AG20443 (cell line): ENCODE results near the gene AP1AR.
A peak's percentile ranks its signal among the peaks of the same experiment; 100 is the strongest.

ENCODE experiments used
- DNase-seq: peaks from one replicate; pipeline ENCODE4 v3.0.0; 2012; ENCODE audit warnings: low spot score, mixed read lengths

The AP1AR gene

DNA sequence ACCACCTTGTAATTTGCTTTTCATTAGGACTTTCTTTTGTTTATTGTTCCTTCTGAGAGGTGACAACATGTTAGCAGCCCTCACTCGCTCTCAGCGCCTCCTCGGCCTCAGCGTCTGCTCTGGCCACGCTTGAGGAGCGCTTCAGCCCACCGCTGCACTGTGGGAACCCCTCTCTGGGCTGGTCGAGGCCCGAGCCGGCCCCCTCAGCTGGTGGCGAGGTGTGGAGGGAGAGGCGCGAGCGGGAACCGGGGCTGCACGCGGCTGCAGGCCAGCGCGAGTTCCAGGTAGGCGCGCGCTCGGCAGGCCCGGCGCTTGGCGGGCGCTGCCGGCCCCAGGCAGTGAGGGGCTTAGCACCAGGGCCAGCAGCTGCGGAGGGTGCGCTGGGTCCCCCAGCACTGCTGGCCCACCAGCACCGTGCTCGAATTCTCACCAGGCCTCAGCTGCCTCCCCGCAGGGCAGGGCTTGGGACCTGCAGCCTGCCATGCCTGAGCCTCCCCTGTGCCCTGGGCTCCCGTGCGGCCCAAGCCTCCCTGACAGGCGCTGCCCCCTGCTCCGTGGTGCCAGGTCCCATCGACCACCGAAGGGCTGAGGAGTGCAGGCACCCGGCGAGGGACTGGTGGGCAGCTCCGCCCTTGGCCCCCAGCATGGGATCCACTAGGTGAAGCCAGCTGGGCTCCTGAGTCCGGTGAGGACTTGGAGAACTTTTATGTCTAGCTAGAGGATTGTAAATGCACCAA lies 9.2 kb upstream of the AP1AR start:
- DNase-seq = no peak

DNA sequence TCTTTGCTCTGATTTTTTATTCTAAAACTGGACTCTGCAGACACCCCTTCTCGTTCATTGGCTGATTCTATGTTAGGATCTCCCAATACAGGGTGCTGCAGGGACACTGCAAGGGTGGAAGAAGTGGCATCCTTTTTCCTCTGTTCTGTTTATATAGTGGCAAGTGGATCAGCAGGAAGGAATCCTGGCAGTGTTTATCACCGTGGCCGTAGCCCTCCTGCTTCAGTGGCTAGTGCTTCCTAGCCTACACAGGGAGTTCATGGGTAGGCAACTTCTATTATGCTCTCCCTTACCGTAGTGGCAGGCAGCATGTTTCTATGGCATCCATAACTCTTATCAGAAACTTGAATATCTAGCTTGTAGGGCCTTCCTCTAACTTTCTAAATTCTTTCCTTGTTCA lies 6.4 kb upstream of the AP1AR start:
- DNase-seq = no peak

DNA sequence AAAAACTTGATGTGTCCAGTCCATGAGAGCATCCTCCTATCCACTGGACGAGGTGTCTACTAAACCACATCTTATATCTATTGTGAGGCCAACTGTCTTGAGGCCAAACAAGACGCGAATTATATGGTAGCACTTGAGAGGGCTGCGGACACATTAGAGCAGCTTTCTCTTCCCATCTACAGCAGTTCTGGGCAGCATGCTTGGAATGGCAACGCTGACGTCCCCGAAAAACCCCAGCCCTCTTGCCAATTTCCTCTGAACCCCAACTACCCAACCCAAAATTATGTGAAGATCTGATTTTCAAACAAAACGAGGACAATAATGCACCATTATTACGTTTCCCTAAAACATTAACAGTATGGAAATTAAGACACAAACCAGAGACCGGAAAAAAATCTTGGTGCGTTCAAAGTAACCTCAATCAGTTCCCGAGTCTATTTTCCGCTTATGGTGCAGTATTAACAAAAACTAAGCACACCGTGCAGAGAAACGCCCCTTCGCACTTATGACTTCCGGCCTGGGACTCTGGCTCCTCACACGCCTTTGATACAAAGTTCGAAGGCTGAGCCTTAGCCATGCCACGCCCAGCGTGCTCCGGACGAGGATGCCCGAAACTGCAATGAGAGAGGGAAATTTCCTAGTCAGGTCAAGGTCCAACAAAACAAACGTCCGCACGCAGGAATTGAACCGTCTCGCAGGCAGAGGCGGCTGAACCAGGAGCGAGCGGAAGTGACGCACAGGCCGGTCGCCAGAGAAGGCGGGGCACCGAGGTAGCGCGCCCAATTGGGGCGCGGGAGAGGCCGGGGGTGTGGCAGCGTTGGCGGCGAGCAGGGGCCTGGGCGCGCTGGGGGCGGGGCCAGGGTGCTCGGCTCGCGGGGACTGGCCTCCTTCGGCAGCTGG lies 458 bp upstream of the AP1AR start:
- peak; percentile 99 for DNase-seq

DNA sequence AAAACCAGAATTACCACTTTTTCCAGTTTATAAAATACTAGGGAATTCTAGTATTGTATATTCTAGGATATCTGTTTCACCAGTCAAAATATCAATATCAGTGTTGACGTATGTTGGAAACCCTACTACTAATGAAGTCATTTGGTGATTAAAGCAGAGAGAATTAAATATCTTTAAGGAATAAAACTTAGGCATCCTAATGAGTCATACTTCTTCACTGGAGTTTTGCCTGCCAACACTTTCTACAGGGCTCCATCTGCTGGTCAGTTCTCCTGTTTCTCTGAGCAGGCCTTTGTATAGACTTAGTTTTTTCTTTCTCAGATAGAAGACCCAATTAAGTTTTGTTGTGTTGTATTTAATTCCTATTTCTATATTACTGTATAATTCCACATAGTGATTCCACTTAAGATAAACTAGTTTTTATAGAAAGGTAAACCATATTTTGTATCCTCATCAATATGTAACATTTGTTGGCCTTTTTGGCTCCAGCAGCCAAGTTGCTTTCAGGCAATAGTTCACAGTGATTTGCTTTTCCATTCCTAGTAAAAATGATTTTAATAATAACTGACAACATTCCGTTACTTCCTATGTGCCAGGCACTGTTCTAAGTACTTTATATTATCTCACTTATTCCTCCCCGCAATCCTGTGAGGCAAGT lies 3.5 kb downstream of the AP1AR start:
- DNase-seq = peak; percentile 78

DNA sequence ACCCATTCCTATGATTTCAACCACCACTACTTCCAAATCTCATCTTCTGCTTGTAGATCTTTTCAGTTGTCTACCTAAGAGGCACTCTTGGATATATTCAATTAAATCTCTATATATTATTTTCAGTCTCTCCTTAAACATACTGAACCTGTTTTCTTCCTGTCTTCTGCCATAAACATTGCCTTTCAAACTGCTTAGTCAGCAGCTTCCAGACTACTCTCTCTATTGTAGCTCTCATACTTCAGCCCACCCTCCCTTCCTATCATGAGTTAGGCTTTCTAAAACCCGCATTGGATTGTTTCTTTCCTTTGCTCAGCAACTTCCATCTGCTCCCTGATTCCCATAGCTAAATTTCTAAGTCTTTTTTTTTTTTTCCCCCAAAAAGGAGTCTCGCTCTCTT lies 4.5 kb downstream of the AP1AR start:
- DNase-seq = no peak

DNA sequence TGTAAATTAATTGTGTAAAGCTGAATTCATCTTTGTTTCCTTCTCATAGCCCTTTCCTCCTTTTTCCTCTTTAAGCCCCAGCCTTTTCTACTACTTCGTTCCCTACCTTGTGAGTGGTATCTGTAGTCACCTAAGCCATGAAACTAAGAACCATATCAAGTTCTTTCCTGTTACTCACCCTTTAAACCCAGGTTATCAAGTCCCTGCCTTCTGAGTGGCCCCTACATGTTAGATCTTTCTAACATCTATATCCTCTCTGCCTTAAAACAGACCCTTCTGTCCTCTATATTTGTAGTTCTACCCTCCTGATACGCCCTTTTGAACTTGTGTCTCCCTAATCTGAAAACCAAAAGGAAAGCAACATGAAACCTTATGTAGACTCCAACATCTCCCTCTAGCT lies 7.2 kb downstream of the AP1AR start:
- DNase-seq = no peak

DNA sequence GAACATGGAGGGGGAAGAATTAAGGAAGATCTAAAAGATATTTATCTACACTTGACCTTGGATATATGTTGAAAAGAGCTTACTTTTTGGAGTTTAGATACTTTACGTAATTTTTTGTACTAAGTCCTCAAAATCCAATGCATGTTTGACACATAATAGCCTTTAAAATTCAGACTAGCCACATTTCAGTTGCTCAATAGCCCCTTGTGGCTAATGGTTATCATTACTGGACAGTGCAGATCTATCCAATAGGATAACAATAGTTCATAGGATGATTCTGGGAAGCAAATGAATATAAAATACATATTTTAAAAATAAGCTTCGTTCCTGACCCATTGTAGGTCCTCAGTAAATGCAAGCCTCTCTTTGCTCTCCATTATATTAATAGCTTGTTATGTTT lies 13.8 kb downstream of the AP1AR start:
- DNase-seq = peak; percentile 9

DNA sequence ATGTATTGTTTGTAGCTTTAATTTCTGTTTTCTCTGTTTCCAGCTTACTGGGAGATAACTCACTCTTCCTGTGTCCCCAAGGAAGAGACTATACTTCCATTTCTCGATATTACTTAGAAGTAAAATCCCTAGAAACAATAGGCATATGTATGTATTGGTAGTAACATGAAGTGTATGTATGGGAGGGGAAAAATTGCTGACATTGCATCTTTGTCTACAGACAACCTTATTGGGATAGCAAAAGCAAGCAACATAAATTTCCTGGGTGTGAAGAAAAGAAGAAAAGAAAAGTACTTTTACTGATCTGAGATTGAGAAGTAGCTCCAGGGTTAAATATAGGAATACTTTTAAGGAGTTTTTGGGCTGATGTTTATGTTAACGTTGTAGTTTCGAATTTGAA lies 15.4 kb downstream of the AP1AR start:
- DNase-seq = no peak

DNA sequence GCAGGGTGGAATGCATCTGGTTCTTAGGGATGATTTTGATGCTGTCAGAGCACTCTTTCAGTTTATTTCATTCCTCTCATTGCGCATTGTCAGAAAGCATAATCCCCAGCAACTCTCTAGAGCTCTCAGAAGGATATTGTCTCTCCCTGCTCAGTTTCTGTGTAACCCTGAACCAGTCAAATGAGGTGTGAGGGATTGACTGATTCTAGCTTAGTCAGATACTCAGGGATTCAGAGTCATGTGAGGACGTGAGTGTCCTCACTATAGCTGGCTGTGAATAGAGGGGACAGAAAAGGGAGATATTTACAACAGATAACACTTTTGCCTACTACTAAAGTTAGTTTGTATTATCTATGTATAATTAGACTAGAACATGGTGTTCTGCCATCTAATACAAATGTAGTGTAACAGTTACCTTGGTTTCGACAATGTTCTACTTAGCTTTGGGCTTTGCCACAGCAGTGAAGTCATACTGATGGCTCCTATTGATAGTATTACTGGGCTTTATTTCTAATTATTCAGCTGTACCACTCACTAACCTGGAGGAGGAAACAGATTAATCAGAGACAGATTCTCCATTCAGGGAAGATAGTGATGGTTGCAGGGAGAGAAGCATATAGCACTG lies 19.5 kb downstream of the AP1AR start:
- DNase-seq = no peak

DNA sequence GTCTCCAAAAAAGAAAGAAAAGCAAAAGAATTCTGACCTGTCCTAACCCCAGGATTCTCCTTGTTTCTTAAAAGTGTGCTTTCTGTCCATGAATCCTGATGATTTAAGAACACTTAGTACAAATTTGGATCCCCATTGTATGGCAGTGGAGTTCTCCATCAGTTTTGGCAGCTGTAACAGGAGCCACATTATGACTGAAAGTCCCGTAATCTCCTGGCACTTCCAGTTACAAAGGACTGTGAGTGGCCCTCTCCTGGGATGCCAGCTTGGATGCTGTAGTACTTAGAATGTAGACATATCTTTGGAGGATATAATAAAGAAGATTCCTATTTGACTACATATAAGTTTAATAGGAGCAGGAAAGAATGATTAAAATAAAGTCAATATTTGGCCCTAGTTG lies 20.6 kb downstream of the AP1AR start:
- DNase-seq = no peak

DNA sequence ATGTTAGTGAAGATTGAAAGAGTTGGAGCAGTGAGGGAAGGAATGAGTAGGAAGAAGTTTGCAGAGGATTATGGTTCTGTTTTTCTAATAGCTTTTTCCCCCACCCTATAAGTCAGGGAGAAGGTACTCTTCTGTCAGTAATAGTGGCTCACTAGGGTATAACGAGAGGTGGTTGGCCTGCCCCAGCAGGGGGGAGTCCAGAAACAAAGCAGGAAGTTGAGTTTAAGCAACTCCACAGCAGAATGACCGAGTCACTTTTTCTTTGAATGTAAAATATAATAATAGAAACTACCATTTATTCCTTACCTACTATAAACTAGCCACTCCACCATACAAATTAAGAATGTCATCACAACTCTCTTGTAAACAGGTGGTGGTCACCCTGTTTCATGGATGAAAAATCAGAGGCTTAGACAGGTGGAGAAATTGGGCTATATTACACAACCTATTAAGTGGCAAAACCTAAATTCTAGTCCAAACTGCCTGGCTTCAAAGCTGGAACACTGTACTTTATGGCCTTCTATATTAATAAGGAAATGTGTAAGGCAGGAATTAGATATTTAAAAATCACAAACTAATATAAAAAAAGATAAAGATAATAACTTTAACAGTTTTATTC lies 21.9 kb downstream of the AP1AR start:
- DNase-seq = no peak

DNA sequence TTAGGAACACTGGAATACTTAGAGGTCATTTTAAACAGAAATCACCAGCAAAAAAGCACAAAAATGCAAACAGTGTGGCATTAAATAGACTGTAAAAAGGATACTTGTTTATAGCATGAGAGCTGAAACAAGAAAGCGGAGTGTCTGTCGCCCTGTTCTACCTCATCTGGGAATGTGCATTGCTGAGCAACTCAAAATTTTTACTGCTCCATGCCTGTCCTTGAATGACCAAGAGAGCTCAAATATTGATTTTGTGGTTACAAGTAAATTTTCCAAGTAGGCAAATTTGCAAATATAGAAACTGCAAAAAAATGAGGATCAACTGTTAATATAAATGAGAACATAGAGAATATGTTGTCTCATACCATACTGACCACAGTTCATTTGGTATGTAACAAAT lies 25.5 kb downstream of the AP1AR start:
- DNase-seq = no peak

DNA sequence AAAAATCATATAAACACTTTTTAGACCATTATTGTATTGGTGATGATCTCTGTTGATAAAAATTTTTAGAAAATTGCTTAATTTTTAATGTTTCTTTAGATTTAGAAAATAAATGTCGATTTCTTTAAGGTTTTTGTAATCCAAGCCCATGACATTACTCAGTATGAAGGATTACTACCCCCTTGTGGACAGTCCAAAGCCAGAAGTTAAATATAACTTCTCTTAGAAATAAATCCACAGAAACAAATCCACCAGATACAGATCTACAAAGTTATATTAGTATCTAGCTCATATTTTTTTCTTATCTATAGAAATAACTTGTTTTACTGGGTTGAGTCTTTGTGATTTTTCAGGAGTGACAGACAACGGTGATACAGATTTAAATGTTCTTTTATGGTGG lies 35.2 kb downstream of the AP1AR start:
- peak; percentile 18 for DNase-seq

DNA sequence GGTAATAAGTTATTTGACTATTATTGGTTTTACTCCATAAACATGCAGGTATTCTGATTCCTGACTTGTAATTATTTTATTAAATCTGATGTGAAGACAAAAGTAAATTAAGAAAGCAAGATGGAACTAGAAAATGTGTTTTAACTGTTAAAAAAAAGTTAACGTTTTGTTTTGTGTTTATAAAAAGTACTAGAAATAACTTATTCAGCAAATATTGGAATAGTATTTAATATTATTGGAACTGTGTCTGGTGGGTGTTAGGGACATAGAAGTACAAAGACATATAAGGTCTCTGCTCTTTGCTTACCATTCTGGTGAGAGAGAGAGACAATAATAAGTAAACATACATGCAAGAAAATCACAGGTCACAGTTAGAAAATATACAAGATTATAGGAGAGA lies 38.5 kb downstream of the AP1AR start:
- DNase-seq = no peak

DNA sequence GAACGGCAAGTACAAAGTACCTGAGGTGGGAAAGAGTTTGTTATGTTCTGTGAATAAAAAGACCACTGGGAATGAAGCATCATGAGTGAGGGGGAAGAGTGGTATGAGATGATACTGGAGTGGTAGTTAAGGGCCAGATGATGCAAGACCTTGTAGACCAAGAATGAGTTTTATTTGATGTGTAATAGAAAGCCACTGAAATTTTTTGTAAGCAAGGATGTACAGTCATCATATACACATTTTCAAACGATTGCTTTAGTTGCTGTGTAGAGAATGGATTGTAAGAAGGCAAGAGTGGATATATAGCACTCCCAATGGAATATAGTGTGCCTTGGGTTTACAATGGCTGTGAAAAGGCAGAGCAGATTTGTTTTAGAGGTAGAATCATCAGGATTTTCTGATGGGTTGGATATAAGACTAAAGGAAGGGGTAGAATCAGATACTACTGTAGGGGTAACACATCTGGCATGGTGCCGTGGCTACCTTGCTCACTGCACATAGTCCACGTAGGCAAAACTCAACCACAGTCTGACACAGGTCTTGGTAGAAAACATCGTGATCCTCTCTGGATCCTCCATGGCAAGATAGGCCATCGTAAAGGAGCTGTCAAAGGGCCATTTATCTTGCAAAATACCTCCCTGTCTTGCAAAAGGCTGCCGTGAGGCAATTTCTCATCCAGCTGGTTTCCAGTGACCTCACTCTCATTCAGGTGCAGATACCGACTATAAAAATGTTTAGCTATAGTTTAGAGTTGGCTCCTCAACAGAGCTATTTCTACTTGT lies 39.2 kb downstream of the AP1AR start:
- DNase-seq = peak; percentile 13

DNA sequence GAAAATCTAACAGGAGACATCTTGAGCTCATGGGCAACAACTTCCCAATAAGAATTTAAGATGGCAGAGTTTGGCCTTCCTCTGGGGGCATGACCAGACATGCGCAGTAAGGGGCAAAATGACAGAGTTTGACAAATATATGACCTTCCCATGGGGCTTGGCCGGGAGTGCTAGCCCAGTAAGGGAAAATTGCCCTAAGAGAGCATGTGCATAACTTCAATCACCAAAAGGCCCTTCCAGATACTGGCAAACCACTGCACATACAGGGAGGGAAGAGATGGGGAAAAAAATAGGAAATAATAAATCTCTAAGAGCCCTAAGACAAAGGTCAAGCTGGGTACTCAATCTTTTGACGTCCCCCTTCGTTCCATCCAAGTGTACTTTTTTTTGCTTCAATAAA lies 40.7 kb downstream of the AP1AR start:
- DNase-seq = no peak

DNA sequence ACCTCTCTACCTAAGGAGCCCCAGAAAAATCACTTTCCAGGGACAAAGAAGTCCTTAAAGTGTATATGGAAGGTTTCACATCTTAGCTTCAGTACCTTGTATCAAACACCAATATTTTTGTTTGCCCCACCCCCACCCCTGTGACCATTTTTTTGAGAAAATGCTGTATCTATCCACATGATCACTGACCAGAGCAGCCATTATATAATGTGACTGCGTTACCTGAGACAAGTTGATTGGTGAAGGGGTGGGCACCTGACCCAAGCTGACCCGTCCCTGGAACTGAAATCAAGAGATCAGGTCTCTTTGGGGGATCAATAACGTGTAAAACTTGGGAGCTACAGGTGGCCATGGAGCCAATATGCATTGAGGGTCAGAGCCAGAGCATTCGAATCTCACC lies 43.4 kb downstream of the AP1AR start:
- DNase-seq = no peak

DNA sequence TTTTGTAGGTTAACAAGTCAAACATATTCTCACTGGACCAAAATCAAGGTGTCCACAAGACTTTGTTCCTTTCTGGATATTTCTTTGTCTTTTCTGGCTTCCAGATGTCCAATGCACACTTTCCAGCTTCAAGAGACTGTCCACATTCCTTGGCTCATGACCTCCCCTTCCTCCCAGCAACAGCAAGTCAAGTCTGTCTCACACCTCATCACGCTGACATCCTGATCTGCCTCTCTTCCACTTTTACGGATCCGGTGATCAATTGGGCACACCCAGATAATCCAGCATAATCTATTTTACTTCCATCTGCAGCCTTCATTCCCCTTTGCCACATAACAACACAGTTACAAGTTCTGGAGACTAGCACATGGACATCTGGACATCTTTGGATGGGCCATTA lies 44.5 kb downstream of the AP1AR start:
- DNase-seq = no peak

DNA sequence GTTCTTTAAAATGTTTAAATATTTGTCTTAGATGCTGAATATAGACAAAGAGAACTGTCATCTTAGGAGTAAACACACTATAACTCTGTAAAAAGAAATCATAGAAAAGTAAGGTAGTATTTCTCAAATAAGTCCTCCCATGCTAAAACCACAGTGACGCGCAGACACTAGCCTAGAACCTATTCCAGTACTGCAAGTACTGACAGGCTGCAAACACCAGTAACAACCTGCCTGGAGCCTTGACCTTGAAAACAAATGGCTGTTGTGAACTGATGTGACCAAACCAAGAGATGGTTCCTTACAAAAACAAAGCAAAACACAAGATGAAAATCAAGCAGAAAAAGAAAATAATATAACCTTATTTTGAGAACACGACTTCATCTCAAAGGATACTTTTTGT lies 45.6 kb downstream of the AP1AR start:
- no peak for DNase-seq

DNA sequence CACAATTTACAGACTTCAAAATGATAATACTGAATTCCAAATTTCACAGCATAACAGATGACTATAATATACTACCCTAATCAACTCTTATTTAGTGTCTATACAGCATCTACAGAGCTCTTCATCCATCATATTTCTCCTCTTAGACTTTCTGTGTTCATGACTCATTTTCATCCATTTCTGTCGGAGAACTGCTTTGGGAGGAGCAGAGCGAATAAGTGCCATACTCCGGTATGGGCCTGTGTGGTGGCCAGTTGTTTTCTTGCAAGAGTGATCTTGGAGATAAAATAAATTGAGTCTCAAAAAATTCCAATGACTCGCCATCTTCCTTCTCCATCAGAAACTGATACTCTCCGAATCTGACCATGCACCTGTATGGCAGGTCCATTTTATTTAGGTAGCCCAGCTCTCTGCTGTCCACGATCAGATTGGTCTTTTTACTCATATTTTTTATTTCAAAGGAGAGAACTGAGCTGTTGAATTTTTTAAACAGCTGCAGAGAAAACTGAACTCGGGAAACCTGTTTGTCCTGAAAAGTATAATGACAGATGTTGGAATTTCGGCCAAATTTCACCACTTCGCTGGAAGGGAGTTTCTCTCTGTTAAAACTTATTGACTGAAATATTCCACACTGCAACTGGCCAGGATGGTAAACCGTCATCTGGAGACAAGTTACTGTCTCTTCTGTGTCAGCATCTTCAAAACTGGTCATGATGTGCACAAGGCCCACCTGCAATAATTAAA lies 46.3 kb downstream of the AP1AR start:
- no peak for DNase-seq
